ENCODE measurements around the gene CIB4. TPM values are rescaled to one million over a fixed set of nuclear protein-coding genes. Genes with fewer than 3 reads are reported as not detected.

Gene CIB4
- total RNA-seq (not detected), polyA plus RNA-seq (not detected)

GRCh38 chr2:26640781-26641564 lies at the start of gene CIB4:
Gene CIB4, minus strand, starts transcription at chr2:26641366. Its CDS starts 52 bp downstream, at chr2:26641314.
- Histone ChIP-seq H3K4me1 (ENCODE audit: insufficient read depth) (no peaks in the 10 kb centered on the region), H3K36me3 (ENCODE audit: insufficient read depth) (no peaks in the 10 kb centered on the region), H3K4me3 (ENCODE audit: low read depth, low read length) (no peak within 1 kb of the TSS), H3K27ac (ENCODE audit: low read depth) (no peak within 1 kb of the TSS)
- no peak for DNase-seq (ENCODE audit: extremely low spot score)
- WGBS: 87% methylated on average over 8 of the region's 8 CpGs

DNA sequence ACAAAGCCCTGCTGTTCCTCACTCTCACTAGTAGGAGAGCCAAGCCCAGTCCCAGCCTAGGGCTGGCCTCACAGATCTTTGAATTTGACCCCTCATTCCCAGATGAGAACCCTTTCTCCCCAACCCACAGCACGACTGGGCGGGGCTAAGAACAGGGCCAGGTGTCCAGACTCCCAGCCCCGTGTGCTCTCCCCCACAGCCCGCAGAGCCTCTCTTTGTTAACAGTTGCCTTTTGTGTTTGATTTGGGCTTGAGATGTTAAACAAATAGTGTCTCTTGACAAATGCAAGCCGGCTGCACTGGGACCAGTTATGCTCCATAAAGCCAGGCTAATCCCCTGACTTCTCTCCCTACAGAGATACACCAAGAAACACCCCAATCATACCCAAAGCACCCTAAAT lies 46.6 kb upstream of the CIB4 start:
- DNase-seq (ENCODE audit: extremely low spot score): no peak
- H3K27ac ChIP-seq (ENCODE audit: low read depth): no peak overlapping the region
- H3K4me3 ChIP-seq (ENCODE audit: low read depth, low read length): no peak overlapping the region
- H3K4me1 ChIP-seq (ENCODE audit: insufficient read depth): no peaks in the 10 kb centered on the region
- no peaks in the 10 kb centered on the region for H3K36me3 ChIP-seq (ENCODE audit: insufficient read depth)
- 29% methylated on average over 5 of the region's 5 CpGs for WGBS

DNA sequence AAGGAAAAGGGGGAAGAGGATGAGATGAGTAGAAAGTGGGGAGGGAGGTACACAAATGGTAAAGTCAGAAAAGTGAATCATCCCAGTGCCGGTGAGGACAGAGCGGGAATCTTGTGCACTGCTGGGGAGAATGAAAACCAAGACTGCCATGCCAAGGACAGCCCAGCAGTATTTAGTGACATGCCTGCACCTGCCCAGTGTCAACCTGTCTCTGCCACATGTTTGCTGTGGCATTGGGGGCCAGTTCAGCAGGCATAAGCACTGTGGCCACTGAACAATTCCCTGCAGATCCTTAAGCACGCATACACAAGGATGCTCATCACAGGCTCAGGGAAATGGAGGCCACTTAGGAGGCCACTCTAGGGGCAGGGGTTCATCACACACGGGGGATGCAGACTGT lies 46.2 kb upstream of the CIB4 start:
- no peak for DNase-seq (ENCODE audit: extremely low spot score)
- H3K4me3 ChIP-seq (ENCODE audit: low read depth, low read length): no peak overlapping the region
- H3K36me3 ChIP-seq (ENCODE audit: insufficient read depth): no peaks in the 10 kb centered on the region
- no peak overlapping the region for H3K27ac ChIP-seq (ENCODE audit: low read depth)
- H3K4me1 ChIP-seq (ENCODE audit: insufficient read depth): no peaks in the 10 kb centered on the region
- 65% methylated on average over 4 of the region's 4 CpGs for WGBS

GRCh38 chr2:26685989-26686839 lies 45.0 kb upstream of the CIB4 start:
- no peak for DNase-seq (ENCODE audit: extremely low spot score)
- Histone ChIP-seq H3K27ac (ENCODE audit: low read depth) (no peak overlapping the region), H3K36me3 (ENCODE audit: insufficient read depth) (no peaks in the 10 kb centered on the region), H3K4me3 (ENCODE audit: low read depth, low read length) (no peak overlapping the region), H3K4me1 (ENCODE audit: insufficient read depth) (no peaks in the 10 kb centered on the region)
- WGBS: 27% methylated on average over 16 of the region's 16 CpGs

DNA sequence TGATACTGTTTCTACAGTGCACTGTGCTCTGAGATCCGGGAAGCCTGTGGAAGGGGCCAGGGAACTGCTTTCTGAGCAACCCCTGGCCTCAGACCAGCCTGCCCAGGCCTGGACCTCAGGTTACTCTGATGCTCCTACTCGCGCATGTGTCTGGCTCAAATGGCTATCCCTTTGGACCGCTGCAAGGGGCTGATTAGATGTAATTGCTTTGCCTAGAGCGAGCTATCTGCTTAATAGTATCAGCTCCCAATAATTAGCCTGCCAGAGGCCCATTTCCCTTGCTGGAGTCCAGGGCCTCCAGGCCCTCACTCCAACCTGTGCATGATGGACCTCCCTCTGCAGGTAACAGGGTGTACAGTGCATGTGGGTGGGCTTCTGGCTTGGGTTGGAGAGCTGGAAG lies 44.2 kb upstream of the CIB4 start:
- 88% methylated on average over 5 of the region's 5 CpGs for WGBS
- DNase-seq (ENCODE audit: extremely low spot score): no peak
- no peak overlapping the region for H3K4me3 ChIP-seq (ENCODE audit: low read depth, low read length)
- H3K36me3 ChIP-seq (ENCODE audit: insufficient read depth): no peaks in the 10 kb centered on the region
- no peak overlapping the region for H3K27ac ChIP-seq (ENCODE audit: low read depth)
- H3K4me1 ChIP-seq (ENCODE audit: insufficient read depth): no peaks in the 10 kb centered on the region

DNA sequence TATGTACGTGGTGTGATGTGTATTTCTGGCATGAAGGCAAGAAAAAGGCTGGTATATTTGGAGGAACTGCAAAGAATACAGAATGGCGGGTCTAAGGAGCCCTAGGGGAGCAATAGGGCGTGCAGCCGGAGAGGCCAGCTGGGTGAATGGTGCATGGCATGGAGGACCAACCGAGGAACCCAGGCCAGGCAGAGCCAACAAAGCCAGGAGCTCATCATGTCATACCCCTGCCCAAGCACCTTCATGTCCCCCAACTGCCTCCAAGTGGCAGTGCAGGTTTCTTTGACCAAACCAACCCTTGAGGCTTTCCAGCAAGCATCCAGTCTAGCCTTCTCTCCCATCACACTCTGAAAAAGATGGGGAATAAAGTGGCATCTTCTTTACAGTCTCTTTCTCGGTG lies 42.4 kb upstream of the CIB4 start:
- H3K27ac ChIP-seq (ENCODE audit: low read depth): no peak overlapping the region
- no peaks in the 10 kb centered on the region for H3K4me1 ChIP-seq (ENCODE audit: insufficient read depth)
- no peaks in the 10 kb centered on the region for H3K36me3 ChIP-seq (ENCODE audit: insufficient read depth)
- 90% methylated on average over 6 of the region's 6 CpGs for WGBS
- no peak for DNase-seq (ENCODE audit: extremely low spot score)
- no peak overlapping the region for H3K4me3 ChIP-seq (ENCODE audit: low read depth, low read length)

DNA sequence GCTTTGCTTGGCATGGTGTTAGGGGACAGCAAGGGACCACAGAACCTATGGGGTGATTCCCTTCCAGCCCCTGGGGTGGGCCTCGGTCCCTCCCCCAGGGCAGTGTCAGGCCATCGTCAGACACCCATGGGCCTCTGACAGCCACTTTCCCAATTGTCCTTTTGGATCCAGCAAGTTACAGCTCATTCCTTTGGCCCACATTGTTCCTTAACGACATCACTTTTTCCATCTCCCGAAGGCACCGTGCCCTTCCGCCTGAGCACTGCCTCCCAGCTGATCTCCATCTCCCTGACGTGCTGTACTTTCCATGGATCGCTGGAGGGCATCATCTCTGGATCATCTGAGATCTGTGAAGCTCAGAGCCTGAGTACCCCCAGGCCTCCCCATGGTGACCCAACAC lies 41.0 kb upstream of the CIB4 start:
- DNase-seq (ENCODE audit: extremely low spot score): no peak

GRCh38 chr2:26681656-26682055 lies 40.5 kb upstream of the CIB4 start:
- no peaks in the 10 kb centered on the region for H3K4me1 ChIP-seq (ENCODE audit: insufficient read depth)
- no peaks in the 10 kb centered on the region for H3K36me3 ChIP-seq (ENCODE audit: insufficient read depth)
- WGBS: 77% methylated on average over 3 of the region's 3 CpGs
- H3K4me3 ChIP-seq (ENCODE audit: low read depth, low read length): no peak overlapping the region
- DNase-seq (ENCODE audit: extremely low spot score): no peak
- H3K27ac ChIP-seq (ENCODE audit: low read depth): no peak overlapping the region

More for the DNA sequence above, 41.0 kb upstream of the CIB4 start:
- no peaks in the 10 kb centered on the region for H3K4me1 ChIP-seq (ENCODE audit: insufficient read depth)
- no peak overlapping the region for H3K4me3 ChIP-seq (ENCODE audit: low read depth, low read length)
- WGBS: 77% methylated on average over 8 of the region's 8 CpGs
- H3K27ac ChIP-seq (ENCODE audit: low read depth): no peak overlapping the region
- no peaks in the 10 kb centered on the region for H3K36me3 ChIP-seq (ENCODE audit: insufficient read depth)

- DNase-seq (ENCODE audit: extremely low spot score): no peak
- WGBS: 85% methylated on average over 4 of the region's 4 CpGs
- H3K36me3 ChIP-seq (ENCODE audit: insufficient read depth): no peaks in the 10 kb centered on the region
Measured at GRCh38 chr2:26679867-26680266, 38.7 kb upstream of the CIB4 start.

GRCh38 chr2:26678035-26678434 lies 36.9 kb upstream of the CIB4 start:
- Histone ChIP-seq H3K27ac (ENCODE audit: low read depth) (no peak overlapping the region), H3K36me3 (ENCODE audit: insufficient read depth) (no peaks in the 10 kb centered on the region), H3K4me3 (ENCODE audit: low read depth, low read length) (no peak overlapping the region), H3K4me1 (ENCODE audit: insufficient read depth) (no peaks in the 10 kb centered on the region)
- DNase-seq (ENCODE audit: extremely low spot score): no peak
- 93% methylated on average over 4 of the region's 4 CpGs for WGBS

More at GRCh38 chr2:26679867-26680266, 38.7 kb upstream of the CIB4 start:
- Histone ChIP-seq H3K27ac (ENCODE audit: low read depth) (no peak overlapping the region), H3K4me3 (ENCODE audit: low read depth, low read length) (no peak overlapping the region), H3K4me1 (ENCODE audit: insufficient read depth) (no peaks in the 10 kb centered on the region)

- DNase-seq (ENCODE audit: extremely low spot score): no peak
- WGBS: 89% methylated on average over 6 of the region's 6 CpGs
- no peak overlapping the region for H3K27ac ChIP-seq (ENCODE audit: low read depth)
- no peaks in the 10 kb centered on the region for H3K4me1 ChIP-seq (ENCODE audit: insufficient read depth)
- no peaks in the 10 kb centered on the region for H3K36me3 ChIP-seq (ENCODE audit: insufficient read depth)
- no peak overlapping the region for H3K4me3 ChIP-seq (ENCODE audit: low read depth, low read length)
Measured at GRCh38 chr2:26675651-26676255, 34.6 kb upstream of the CIB4 start.

DNA sequence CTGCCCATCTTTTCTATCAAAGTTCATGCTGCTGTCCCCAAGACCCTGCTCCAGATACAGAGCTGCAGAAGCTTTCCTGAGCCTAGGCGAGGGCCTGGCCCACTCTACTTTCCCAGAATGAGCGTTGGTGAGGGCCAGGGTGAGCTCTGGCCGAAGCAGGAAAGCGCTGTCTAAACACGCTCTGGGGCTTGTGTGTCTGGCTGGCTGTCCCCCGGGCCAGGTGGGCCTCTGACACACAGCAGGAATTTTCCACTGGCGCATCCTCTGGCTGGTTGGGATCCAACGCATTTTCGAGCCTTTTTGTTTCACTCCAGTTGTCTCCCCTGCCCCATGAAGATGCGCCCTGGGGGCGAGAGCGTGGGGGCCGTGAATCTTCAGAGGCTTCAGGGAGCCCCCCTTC lies 33.6 kb upstream of the CIB4 start:
- no peak overlapping the region for H3K4me3 ChIP-seq (ENCODE audit: low read depth, low read length)
- H3K4me1 ChIP-seq (ENCODE audit: insufficient read depth): no peaks in the 10 kb centered on the region
- 76% methylated on average over 13 of the region's 13 CpGs for WGBS
- no peak overlapping the region for H3K27ac ChIP-seq (ENCODE audit: low read depth)
- no peaks in the 10 kb centered on the region for H3K36me3 ChIP-seq (ENCODE audit: insufficient read depth)
- DNase-seq (ENCODE audit: extremely low spot score): no peak

DNA sequence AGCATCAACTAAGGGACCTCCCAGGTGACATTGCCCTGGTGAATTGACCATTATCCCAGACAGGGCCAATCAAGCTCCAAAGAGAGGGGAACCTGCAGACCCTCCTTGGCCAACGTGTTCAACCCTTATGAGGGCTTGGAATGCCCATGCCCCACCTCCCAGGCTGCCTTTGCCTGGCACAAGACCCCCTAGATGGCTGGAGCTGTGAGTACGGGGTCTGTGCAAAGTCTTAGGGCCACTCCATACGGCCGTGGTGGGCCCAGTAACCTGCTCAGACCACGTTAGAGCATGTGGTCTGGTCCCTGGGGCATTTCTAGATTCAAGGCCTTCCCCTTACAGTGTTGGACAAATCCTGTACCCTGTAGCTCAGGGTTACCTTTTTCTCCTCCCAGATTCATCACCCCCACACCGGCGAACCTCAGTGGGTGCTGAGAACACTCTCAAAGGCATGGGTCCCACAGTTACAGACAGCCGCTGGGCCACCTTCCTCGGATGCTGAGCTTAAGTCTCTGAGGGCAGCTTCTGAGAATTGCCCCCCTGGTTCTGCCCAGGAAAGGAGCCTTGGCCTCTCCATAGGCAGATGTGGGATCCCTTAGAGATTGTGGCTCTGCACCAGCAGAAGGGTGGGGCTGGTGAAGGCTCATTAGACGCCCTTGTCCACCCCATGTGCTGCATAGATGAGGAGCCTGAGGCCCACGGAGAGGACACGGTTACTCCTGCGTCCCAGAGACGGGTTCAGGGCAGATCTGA lies 33.0 kb upstream of the CIB4 start:
- no peak for DNase-seq (ENCODE audit: extremely low spot score)
- H3K4me1 ChIP-seq (ENCODE audit: insufficient read depth): no peaks in the 10 kb centered on the region
- no peak overlapping the region for H3K4me3 ChIP-seq (ENCODE audit: low read depth, low read length)
- H3K36me3 ChIP-seq (ENCODE audit: insufficient read depth): no peaks in the 10 kb centered on the region
- 92% methylated on average over 14 of the region's 14 CpGs for WGBS
- no peak overlapping the region for H3K27ac ChIP-seq (ENCODE audit: low read depth)

Data from urinary bladder (tissue), 4 donors.